DND-41 (cell line): ENCODE results near the gene ITGAX.

Source experiments
- EZH2 ChIP-seq: IDR thresholded peaks from 3 replicates; pipeline ENCODE4 v1.6.1; 2012; ENCODE audit warnings: borderline replicate concordance, low read depth, mild to moderate bottlenecking, moderate library complexity, low read length, inconsistent platforms; ENCODE audit not compliant: severe bottlenecking
- TF ChIP-seq, protein P1 (sequence below): IDR thresholded peaks from 2 replicates; pipeline ENCODE4 v1.5.1; 2012; ENCODE audit warnings: borderline replicate concordance, low read length, moderate library complexity, mild to moderate bottlenecking; ENCODE audit not compliant: poor library complexity, severe bottlenecking; ENCODE audit errors: extremely low read depth

DNA sequence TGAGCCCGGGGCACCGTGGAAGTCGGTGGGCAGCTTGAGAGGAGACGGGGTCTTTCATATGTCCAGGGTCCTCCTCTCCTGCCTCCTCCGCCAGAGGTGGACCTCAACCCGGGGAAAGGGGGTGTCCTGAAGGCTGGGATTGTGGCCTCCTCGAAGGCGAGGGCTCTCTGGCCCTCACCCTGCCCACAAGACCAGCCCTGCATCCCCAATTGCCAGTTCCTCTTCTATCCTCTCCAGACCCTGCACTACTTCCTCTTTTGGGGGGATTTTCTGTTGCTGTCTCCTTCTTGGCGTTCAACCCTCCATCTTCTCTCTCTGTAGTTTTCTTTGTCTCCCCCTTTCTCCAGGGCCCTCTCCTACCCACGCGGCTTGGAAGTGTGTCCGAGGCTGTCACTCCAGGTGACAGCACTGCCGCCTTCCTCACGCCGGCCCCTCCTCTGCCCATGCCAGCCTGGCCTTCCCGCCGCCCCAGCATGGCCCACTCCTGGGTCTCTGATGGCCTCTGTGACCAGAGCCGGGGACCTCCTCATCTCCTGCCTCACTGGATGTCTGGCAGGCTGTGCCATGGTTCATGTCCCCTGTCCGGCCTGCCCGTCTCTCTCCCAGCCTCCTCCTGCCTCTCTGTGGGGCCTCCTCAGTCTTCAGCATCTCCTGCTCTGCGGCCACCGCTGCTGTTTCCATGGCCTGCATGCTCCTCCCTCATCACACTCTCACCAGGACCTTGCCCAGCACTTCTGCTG is 2.4 kb upstream of the ITGAX start:
- TF ChIP-seq, protein P1, sequence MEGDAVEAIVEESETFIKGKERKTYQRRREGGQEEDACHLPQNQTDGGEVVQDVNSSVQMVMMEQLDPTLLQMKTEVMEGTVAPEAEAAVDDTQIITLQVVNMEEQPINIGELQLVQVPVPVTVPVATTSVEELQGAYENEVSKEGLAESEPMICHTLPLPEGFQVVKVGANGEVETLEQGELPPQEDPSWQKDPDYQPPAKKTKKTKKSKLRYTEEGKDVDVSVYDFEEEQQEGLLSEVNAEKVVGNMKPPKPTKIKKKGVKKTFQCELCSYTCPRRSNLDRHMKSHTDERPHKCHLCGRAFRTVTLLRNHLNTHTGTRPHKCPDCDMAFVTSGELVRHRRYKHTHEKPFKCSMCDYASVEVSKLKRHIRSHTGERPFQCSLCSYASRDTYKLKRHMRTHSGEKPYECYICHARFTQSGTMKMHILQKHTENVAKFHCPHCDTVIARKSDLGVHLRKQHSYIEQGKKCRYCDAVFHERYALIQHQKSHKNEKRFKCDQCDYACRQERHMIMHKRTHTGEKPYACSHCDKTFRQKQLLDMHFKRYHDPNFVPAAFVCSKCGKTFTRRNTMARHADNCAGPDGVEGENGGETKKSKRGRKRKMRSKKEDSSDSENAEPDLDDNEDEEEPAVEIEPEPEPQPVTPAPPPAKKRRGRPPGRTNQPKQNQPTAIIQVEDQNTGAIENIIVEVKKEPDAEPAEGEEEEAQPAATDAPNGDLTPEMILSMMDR, result no peak
- TF ChIP-seq EZH2, result no peak
